Immature natural killer cell (primary cell): ENCODE results near the gene NELL1. TPM values are rescaled to one million over a fixed set of nuclear protein-coding genes. Genes with fewer than 3 reads are reported as not detected.

ENCODE experiments used
- DNase-seq, 3 donors: peaks; one replicate each; pipeline ENCODE4 v3.0.0; 2022; ENCODE audit warnings: mixed read lengths in 1 of 3
- H3K27ac Mint-ChIP-seq, 6 donors: one replicate each; pipeline ENCODE4 v1.8.0; 2020; ENCODE audit warnings: mixed read lengths in 6 of 6, mild to moderate bottlenecking in 5 of 6, inconsistent platforms in 4 of 6, moderate library complexity in 3 of 6
- H3K27me3 Mint-ChIP-seq, 3 donors: one replicate each; pipeline ENCODE4 v1.8.0; 2020 to 2021; ENCODE audit warnings: low read depth in 3 of 3, mild to moderate bottlenecking in 3 of 3, mixed read lengths in 3 of 3, moderate library complexity in 3 of 3, inconsistent platforms in 1 of 3
- H3K36me3 Mint-ChIP-seq, 3 donors: one replicate each; pipeline ENCODE4 v1.8.0; 2020; ENCODE audit warnings: mixed read lengths in 3 of 3, inconsistent platforms in 2 of 3, mild to moderate bottlenecking in 2 of 3
- H3K4me1 Mint-ChIP-seq, 2 donors: one replicate each; pipeline ENCODE4 v1.8.0; 2020; ENCODE audit warnings: inconsistent platforms in 2 of 2, mild to moderate bottlenecking in 2 of 2, mixed read lengths in 2 of 2, moderate library complexity in 1 of 2
- H3K4me3 Mint-ChIP-seq, 5 donors: one replicate each; pipeline ENCODE4 v1.8.0; 2020; ENCODE audit warnings: mild to moderate bottlenecking in 5 of 5, mixed read lengths in 5 of 5, inconsistent platforms in 3 of 5, moderate library complexity in 3 of 5
- H3K9me3 Mint-ChIP-seq, 6 donors: one replicate each; pipeline ENCODE4 v1.8.0; 2020; ENCODE audit warnings: mild to moderate bottlenecking in 6 of 6, mixed read lengths in 6 of 6, inconsistent platforms in 4 of 6, moderate library complexity in 3 of 6
- polyA plus RNA-seq, 3 donors: library from polyadenylated mRNA; unstranded; fragments of 300-500 nt; fragmentation: Illumina TruSeq; gene quantifications; one replicate each; pipeline ENCODE4 v1.2.3, GENCODE V29; 2021

Gene NELL1
- polyA plus RNA-seq, 3 donors from 2014 or later = not detected

GRCh38 chr11:20676658-20677057 is 7.3 kb downstream of the NELL1 start:
- DNase-seq = no peak
- H3K4me3 Mint-ChIP-seq = no peak overlapping the region

DNA sequence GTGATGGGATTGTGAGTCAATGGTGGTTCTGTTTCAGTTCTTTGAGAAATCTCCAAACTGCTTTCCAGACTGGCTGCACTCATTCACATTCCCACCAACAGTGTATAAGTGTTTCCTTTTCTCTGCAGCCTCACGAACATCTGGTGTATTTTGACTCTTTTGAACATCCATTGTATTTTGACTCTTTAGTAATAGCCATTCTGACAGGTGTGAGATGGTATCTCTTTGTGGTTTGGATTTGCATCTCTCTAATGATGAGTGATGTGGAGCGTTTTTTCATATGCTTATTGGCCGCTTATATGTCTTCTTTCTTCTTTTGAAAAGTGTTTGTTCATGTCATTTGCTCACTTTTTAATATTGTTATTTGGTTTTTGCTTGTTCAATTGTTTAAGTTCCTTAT is 19.4 kb downstream of the NELL1 start:
- no peak for DNase-seq
- no peaks in the 10 kb centered on the region for H3K4me1 Mint-ChIP-seq
- H3K27ac Mint-ChIP-seq = no peak overlapping the region
- H3K9me3 Mint-ChIP-seq = peaks cover 0 to 5% (median 0%) of the 10 kb centered on the region in 6 donors
- no peak overlapping the region for H3K4me3 Mint-ChIP-seq
- no peaks in the 10 kb centered on the region for H3K36me3 Mint-ChIP-seq
- H3K27me3 Mint-ChIP-seq = peaks cover 0 to 2% (median 0%) of the 10 kb centered on the region in 3 donors

More at GRCh38 chr11:20676658-20677057, 7.3 kb downstream of the NELL1 start:
- H3K36me3 Mint-ChIP-seq = no peaks in the 10 kb centered on the region
- H3K4me1 Mint-ChIP-seq = no peaks in the 10 kb centered on the region
- H3K9me3 Mint-ChIP-seq = no peaks in the 10 kb centered on the region
- H3K27ac Mint-ChIP-seq = no peak overlapping the region
- peaks cover 6 to 15% (median 14%) of the 10 kb centered on the region in 3 donors for H3K27me3 Mint-ChIP-seq

DNA sequence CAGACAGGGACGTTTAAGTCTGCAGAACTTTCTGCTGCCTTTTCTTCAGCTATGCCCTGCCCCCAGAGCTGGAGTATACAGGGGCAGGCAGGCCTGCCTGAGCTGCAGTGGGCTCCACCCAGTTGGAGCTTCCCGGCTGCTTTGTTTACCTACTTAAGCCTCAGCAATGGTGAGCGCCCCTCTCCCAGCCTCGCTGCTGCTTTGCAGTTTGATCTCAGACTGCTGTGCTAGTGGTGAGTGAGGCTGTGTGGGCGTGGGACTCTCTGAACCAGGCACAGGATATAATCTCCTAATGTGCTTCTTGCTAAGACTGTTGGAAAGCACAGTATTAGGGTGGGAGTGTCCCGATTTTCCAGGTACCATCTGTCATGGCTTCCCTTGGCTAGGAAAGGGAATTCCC is 38.5 kb downstream of the NELL1 start:
- Mint-ChIP-seq H3K4me1 (no peaks in the 10 kb centered on the region), H3K4me3 (no peak overlapping the region), H3K27me3 (no peaks in the 10 kb centered on the region), H3K36me3 (no peaks in the 10 kb centered on the region), H3K27ac (no peak overlapping the region), H3K9me3 (peaks cover 6 to 40% (median 10%) of the 10 kb centered on the region in 6 donors)
- DNase-seq = no peak

DNA sequence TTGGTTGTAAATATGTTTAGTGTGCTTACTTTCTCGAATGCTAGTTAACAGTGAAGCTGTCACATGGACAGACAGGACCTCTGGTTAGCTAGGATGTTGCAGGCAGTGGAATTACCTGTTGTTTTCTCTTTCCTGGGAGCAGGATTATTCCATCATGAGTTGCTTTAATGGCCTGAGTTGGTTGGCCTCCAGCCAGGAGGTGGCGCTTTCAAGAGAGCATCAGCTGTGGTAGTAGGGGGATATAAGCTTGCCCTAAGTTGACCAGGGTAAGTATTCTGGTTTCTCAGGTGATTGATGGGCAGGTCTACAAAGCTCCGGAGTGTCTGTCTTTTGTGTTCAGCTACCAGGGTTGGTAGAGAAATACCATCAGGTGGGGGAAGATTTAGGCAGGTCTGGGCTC is 43.5 kb downstream of the NELL1 start:
- H3K27me3 Mint-ChIP-seq = peaks cover 0 to 1% (median 0%) of the 10 kb centered on the region in 3 donors
- no peak overlapping the region for H3K4me3 Mint-ChIP-seq
- no peaks in the 10 kb centered on the region for H3K36me3 Mint-ChIP-seq
- peaks cover 0 to 31% (median 8%) of the 10 kb centered on the region in 6 donors for H3K9me3 Mint-ChIP-seq
- no peak overlapping the region for H3K27ac Mint-ChIP-seq
- no peak for DNase-seq
- no peaks in the 10 kb centered on the region for H3K4me1 Mint-ChIP-seq

DNA sequence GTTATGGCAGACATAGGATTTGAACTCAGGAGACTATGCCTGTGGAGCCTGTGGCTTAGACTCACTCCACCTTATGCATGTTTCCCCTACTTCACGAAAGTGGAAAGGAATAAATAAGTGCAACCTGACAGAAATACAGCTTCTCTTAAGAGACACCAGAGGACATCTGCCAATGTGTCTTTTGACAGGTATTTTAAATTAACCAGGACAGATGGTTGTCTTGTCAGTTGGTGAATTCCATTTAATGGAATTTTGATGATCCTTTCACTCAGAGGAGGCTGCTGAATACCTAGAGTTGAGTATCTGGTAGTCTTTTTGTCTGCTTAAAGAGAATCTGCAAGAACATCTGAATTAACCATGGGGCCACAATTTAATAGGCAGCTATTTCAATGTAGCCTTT is 46.1 kb downstream of the NELL1 start:
- H3K4me1 Mint-ChIP-seq = no peaks in the 10 kb centered on the region
- H3K27me3 Mint-ChIP-seq = peaks cover 0 to 1% (median 1%) of the 10 kb centered on the region in 3 donors
- DNase-seq = no peak
- H3K27ac Mint-ChIP-seq = no peak overlapping the region
- peaks cover 0 to 25% (median 2%) of the 10 kb centered on the region in 6 donors for H3K9me3 Mint-ChIP-seq
- no peak overlapping the region for H3K4me3 Mint-ChIP-seq
- H3K36me3 Mint-ChIP-seq = no peaks in the 10 kb centered on the region

GRCh38 chr11:20715931-20716330 is 46.5 kb downstream of the NELL1 start:
- Mint-ChIP-seq H3K36me3 (no peaks in the 10 kb centered on the region), H3K4me3 (no peak overlapping the region), H3K27ac (no peak overlapping the region), H3K4me1 (no peaks in the 10 kb centered on the region), H3K9me3 (peaks cover 0 to 25% (median 2%) of the 10 kb centered on the region in 6 donors), H3K27me3 (peaks cover 0 to 3% (median 1%) of the 10 kb centered on the region in 3 donors)
- DNase-seq = no peak

- Mint-ChIP-seq H3K27ac (no peak overlapping the region), H3K9me3 (peaks cover 0 to 20% (median 9%) of the 10 kb centered on the region in 6 donors)
These were observed 50.4 kb downstream of the NELL1 start for GRCh38 chr11:20719821-20720220.

GRCh38 chr11:20723366-20723765 is 54.0 kb downstream of the NELL1 start:
- no peak for DNase-seq
- Mint-ChIP-seq H3K27ac (no peak overlapping the region), H3K4me3 (no peak overlapping the region), H3K9me3 (peaks cover 0 to 21% (median 7%) of the 10 kb centered on the region in 6 donors), H3K4me1 (no peaks in the 10 kb centered on the region), H3K27me3 (peaks cover 0 to 3% (median 1%) of the 10 kb centered on the region in 3 donors), H3K36me3 (no peaks in the 10 kb centered on the region)

More at GRCh38 chr11:20719821-20720220, 50.4 kb downstream of the NELL1 start:
- DNase-seq = no peak
- Mint-ChIP-seq H3K4me3 (no peak overlapping the region), H3K4me1 (no peaks in the 10 kb centered on the region), H3K36me3 (no peaks in the 10 kb centered on the region), H3K27me3 (peaks cover 0 to 3% (median 2%) of the 10 kb centered on the region in 3 donors)

DNA sequence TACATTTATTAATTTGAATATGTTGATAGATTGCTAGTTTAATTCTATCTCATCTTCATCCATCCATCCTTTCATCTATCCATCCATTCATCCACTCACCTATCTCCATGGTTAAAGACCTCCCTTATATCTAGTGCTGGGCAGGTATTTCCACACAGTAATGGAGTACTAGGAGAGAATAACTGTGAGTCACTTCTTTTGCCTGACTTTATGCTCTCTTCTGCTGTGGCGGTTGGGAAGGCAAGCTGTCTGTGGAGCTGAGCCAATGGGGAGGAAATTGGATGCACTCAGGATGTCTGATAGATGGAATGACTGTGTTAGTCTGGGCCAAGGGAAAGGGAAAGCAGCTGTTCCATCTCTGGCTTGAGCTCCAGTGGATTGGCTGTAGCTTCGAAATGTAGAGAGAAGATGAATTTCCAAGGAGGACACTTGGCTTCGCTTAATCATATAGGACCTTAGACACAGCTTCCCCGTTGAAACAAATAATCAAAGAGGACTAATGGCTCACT is 60.3 kb downstream of the NELL1 start:
- Mint-ChIP-seq H3K27ac (no peak overlapping the region), H3K4me3 (no peak overlapping the region), H3K27me3 (peaks cover 0 to 1% (median 0%) of the 10 kb centered on the region in 3 donors), H3K4me1 (no peaks in the 10 kb centered on the region), H3K9me3 (peaks cover 0 to 11% (median 2%) of the 10 kb centered on the region in 6 donors), H3K36me3 (no peaks in the 10 kb centered on the region)
- no peak for DNase-seq

- DNase-seq = no peak
- Mint-ChIP-seq H3K27me3 (no peaks in the 10 kb centered on the region), H3K27ac (no peak overlapping the region), H3K4me1 (no peaks in the 10 kb centered on the region), H3K4me3 (no peak overlapping the region), H3K9me3 (peaks cover 0 to 8% (median 1%) of the 10 kb centered on the region in 6 donors), H3K36me3 (no peaks in the 10 kb centered on the region)
These were observed 62.4 kb downstream of the NELL1 start for GRCh38 chr11:20731676-20732215.

GRCh38 chr11:20739107-20739506 is 69.7 kb downstream of the NELL1 start:
- H3K36me3 Mint-ChIP-seq = no peaks in the 10 kb centered on the region
- no peak for DNase-seq
- H3K4me1 Mint-ChIP-seq = no peaks in the 10 kb centered on the region
- H3K4me3 Mint-ChIP-seq = no peak overlapping the region
- H3K27me3 Mint-ChIP-seq = peaks cover 0 to 4% (median 2%) of the 10 kb centered on the region in 3 donors
- H3K9me3 Mint-ChIP-seq = peaks cover 0 to 8% (median 2%) of the 10 kb centered on the region in 6 donors
- H3K27ac Mint-ChIP-seq = no peak overlapping the region

DNA sequence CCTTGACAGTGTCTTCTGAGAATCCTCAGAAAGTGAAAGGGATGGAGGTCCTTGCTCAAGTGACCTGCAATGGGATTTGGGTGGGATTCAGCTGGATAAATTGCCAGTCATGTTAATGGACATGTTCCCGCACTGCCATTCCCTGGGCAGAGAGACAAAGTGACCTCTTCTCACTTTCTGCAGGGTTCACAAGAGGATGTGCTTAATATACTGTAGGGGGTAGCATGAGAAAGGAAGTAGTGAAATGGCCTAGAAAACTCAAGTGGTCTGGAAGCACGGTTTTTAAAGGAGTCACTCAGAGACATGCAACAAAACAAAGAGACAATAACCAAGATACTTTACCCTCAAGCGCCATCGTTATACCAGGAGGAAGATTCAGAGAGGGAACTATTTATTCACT is 70.2 kb downstream of the NELL1 start:
- Mint-ChIP-seq H3K9me3 (peaks cover 0 to 10% (median 2%) of the 10 kb centered on the region in 6 donors), H3K27ac (no peak overlapping the region), H3K4me3 (no peak overlapping the region), H3K4me1 (no peaks in the 10 kb centered on the region), H3K36me3 (no peaks in the 10 kb centered on the region), H3K27me3 (peaks cover 0 to 5% (median 2%) of the 10 kb centered on the region in 3 donors)
- no peak for DNase-seq

DNA sequence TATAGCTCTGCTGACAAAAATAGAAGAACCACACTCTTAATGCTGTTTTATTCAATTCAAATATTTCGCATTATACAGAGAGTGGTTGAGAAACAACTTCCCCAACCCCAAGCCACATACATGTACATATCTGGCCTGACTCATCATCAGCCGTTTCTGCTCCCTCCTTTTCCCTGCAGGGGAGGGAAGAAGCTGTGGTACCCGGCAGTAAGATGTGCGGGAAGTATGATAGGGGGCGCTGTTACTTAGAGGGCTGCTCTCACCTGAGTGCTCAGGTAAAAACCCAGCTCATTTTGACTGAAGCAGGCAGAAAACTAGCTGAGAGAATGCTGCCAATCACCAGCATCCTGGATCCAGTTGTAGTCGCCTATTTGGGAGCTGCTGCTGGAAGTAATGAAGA is 85.5 kb downstream of the NELL1 start:
- peaks cover 1 to 15% (median 3%) of the 10 kb centered on the region in 6 donors for H3K9me3 Mint-ChIP-seq
- no peak overlapping the region for H3K27ac Mint-ChIP-seq
- H3K27me3 Mint-ChIP-seq = peaks cover 0 to 6% (median 0%) of the 10 kb centered on the region in 3 donors
- no peaks in the 10 kb centered on the region for H3K36me3 Mint-ChIP-seq
- no peak for DNase-seq
- H3K4me1 Mint-ChIP-seq = no peaks in the 10 kb centered on the region
- H3K4me3 Mint-ChIP-seq = no peak overlapping the region

GRCh38 chr11:20759541-20759940 is 90.2 kb downstream of the NELL1 start:
- H3K27ac Mint-ChIP-seq = no peak overlapping the region
- H3K27me3 Mint-ChIP-seq = peaks cover 0 to 3% (median 0%) of the 10 kb centered on the region in 3 donors
- H3K4me3 Mint-ChIP-seq = no peak overlapping the region
- H3K36me3 Mint-ChIP-seq = no peaks in the 10 kb centered on the region
- no peaks in the 10 kb centered on the region for H3K4me1 Mint-ChIP-seq
- peaks cover 0 to 15% (median 7%) of the 10 kb centered on the region in 6 donors for H3K9me3 Mint-ChIP-seq
- no peak for DNase-seq

GRCh38 chr11:20760811-20761210 is 91.4 kb downstream of the NELL1 start:
- Mint-ChIP-seq H3K27ac (no peak overlapping the region), H3K4me3 (no peak overlapping the region), H3K27me3 (peaks cover 0 to 3% (median 0%) of the 10 kb centered on the region in 3 donors), H3K4me1 (no peaks in the 10 kb centered on the region), H3K36me3 (no peaks in the 10 kb centered on the region), H3K9me3 (peaks cover 0 to 15% (median 8%) of the 10 kb centered on the region in 6 donors)
- DNase-seq = no peak
